ENCODE results near the gene EIF2B1.
A peak's percentile ranks its signal among the peaks of the same experiment; 100 is the strongest.

The EIF2B1 gene

GRCh38 chr12:123633379-123634141, at the start of gene EIF2B1, which contains the start of gene GTF2H3:
Gene EIF2B1, minus strand, starts transcription at chr12:123633686. Its CDS starts 129 bp downstream, at chr12:123633557.
Gene GTF2H3, plus strand, starts transcription at chr12:123633829. Its CDS starts 31 bp downstream, at chr12:123633860.
- DNase-seq (ENCODE audit: low read depth) = peak; percentile 94

GRCh38 chr12:123681605-123682004, 48.1 kb upstream of the EIF2B1 start:
- no peak for DNase-seq (ENCODE audit: low read depth)

GRCh38 chr12:123678981-123679380, 45.5 kb upstream of the EIF2B1 start:
- DNase-seq (ENCODE audit: low read depth) = no peak

- DNase-seq (ENCODE audit: low read depth) = no peak
These were observed 43.3 kb upstream of the EIF2B1 start for GRCh38 chr12:123676616-123677320.

- DNase-seq (ENCODE audit: low read depth) = no peak
These were observed 42.0 kb upstream of the EIF2B1 start for GRCh38 chr12:123675436-123675835.

- no peak for DNase-seq (ENCODE audit: low read depth)
These were observed 38.4 kb upstream of the EIF2B1 start for GRCh38 chr12:123671876-123672275.

GRCh38 chr12:123670882-123671728, 37.6 kb upstream of the EIF2B1 start, which contains the start of gene TCTN2:
Gene TCTN2, plus strand, starts transcription at chr12:123671113. Its CDS starts 128 bp downstream, at chr12:123671241.
- DNase-seq (ENCODE audit: low read depth) = peak; percentile 88

- DNase-seq (ENCODE audit: low read depth) = no peak
These were observed 34.3 kb upstream of the EIF2B1 start for GRCh38 chr12:123667771-123668170.

GRCh38 chr12:123659996-123660727, 26.7 kb upstream of the EIF2B1 start:
- no peak for DNase-seq (ENCODE audit: low read depth)

GRCh38 chr12:123657211-123657610, 23.7 kb upstream of the EIF2B1 start:
- no peak for DNase-seq (ENCODE audit: low read depth)

GRCh38 chr12:123656392-123656791, 22.9 kb upstream of the EIF2B1 start:
- DNase-seq (ENCODE audit: low read depth) = no peak

GRCh38 chr12:123655420-123655819, 21.9 kb upstream of the EIF2B1 start:
- no peak for DNase-seq (ENCODE audit: low read depth)

- DNase-seq (ENCODE audit: low read depth) = no peak
These were observed 20.7 kb upstream of the EIF2B1 start for GRCh38 chr12:123654129-123654701.

- no peak for DNase-seq (ENCODE audit: low read depth)
These were observed 14.9 kb upstream of the EIF2B1 start for GRCh38 chr12:123648401-123648800.

GRCh38 chr12:123645878-123646277, 12.4 kb upstream of the EIF2B1 start:
- DNase-seq (ENCODE audit: low read depth) = no peak

- DNase-seq (ENCODE audit: low read depth) = no peak
These were observed 11.9 kb upstream of the EIF2B1 start for GRCh38 chr12:123645380-123645779.

GRCh38 chr12:123643911-123644310, 10.4 kb upstream of the EIF2B1 start:
- no peak for DNase-seq (ENCODE audit: low read depth)

- DNase-seq (ENCODE audit: low read depth) = no peak
These were observed 666 bp upstream of the EIF2B1 start for GRCh38 chr12:123634142-123634561.

GRCh38 chr12:123621619-123622530, 11.6 kb downstream of the EIF2B1 start:
- no peak for DNase-seq (ENCODE audit: low read depth)

- DNase-seq (ENCODE audit: low read depth) = no peak
These were observed 12.4 kb downstream of the EIF2B1 start for GRCh38 chr12:123621101-123621500.
